MG63 (cell line): ENCODE data around the gene RHOG. TPM values are rescaled to one million over a fixed set of nuclear protein-coding genes. Genes with fewer than 3 reads are reported as not detected.

Source experiments
- DNase-seq: peaks from one replicate; pipeline ENCODE4 v3.0.0-alpha.2; 2020
- H3K27me3 ChIP-seq: fragments of 250-450 bp; sonication (Bioruptor Pico); 2 replicates; pipeline ENCODE4 v1.5.1; 2020; ENCODE audit warnings: mild to moderate bottlenecking, moderate library complexity
- H3K36me3 ChIP-seq: fragments of 250-450 bp; sonication (Bioruptor Pico); 2 replicates; pipeline ENCODE4 v1.5.1; 2020; ENCODE audit warnings: mild to moderate bottlenecking, moderate library complexity
- H3K4me3 ChIP-seq: fragments of 250-450 bp; sonication (Bioruptor Pico); 2 replicates; pipeline ENCODE4 v1.5.1; 2020; ENCODE audit warnings: mild to moderate bottlenecking, moderate library complexity
- H3K9me3 ChIP-seq: fragments of 250-450 bp; sonication (Bioruptor Pico); 2 replicates; pipeline ENCODE4 v1.5.1; 2020; ENCODE audit warnings: mild to moderate bottlenecking, moderate library complexity
- total RNA-seq: library from RNA; depleted of rRNA; stranded (reverse); fragments of >200 nt; shearing (Covaris generic); gene quantifications from 2 replicates; pipeline ENCODE4 v1.2.3, GENCODE V29; 2014; ENCODE audit warnings: low replicate concordance

Gene RHOG
- total RNA-seq, 1 experiment from 2014 or later, result 13.0 TPM

- no peak for DNase-seq
- Histone ChIP-seq H3K4me3 (no peak overlapping the region), H3K36me3 (no peaks in the 10 kb centered on the region), H3K9me3 (no peaks in the 10 kb centered on the region), H3K27me3 (no peaks in the 10 kb centered on the region)
Observed at GRCh38 chr11:3843326-3843725, 2.6 kb upstream of the RHOG start.

- Histone ChIP-seq H3K27me3 (no peaks in the 10 kb centered on the region), H3K9me3 (no peaks in the 10 kb centered on the region), H3K36me3 (no peaks in the 10 kb centered on the region), H3K4me3 (peak overlapping the region; percentile 62)
- peak; percentile 81 for DNase-seq
Observed at GRCh38 chr11:3841426-3842350, 929 bp upstream of the RHOG start.

- H3K36me3 ChIP-seq, result no peaks in the 10 kb centered on the region; the same call in 1 of the 2 replicates
- no peaks in the 10 kb centered on the region for H3K27me3 ChIP-seq
- DNase-seq, result no peak
- no peaks in the 10 kb centered on the region for H3K9me3 ChIP-seq
- peak overlapping the region; percentile 62 for H3K4me3 ChIP-seq
Observed at GRCh38 chr11:3840004-3840869, 522 bp downstream of the RHOG start.

GRCh38 chr11:3838504-3838903 lies 2.3 kb downstream of the RHOG start:
- H3K4me3 ChIP-seq, result no peak overlapping the region
- no peak for DNase-seq
- H3K27me3 ChIP-seq, result no peaks in the 10 kb centered on the region
- no peaks in the 10 kb centered on the region for H3K9me3 ChIP-seq
- H3K36me3 ChIP-seq, result peaks cover 3% of the 10 kb centered on the region; the same call in 1 of the 2 replicates

GRCh38 chr11:3837793-3838192 lies 3.0 kb downstream of the RHOG start:
- H3K4me3 ChIP-seq, result no peak overlapping the region
- DNase-seq, result no peak
- H3K9me3 ChIP-seq, result no peaks in the 10 kb centered on the region
- H3K36me3 ChIP-seq, result peaks cover 3% of the 10 kb centered on the region; the same call in 1 of the 2 replicates
- H3K27me3 ChIP-seq, result no peaks in the 10 kb centered on the region

GRCh38 chr11:3836903-3837302 lies 3.9 kb downstream of the RHOG start:
- H3K9me3 ChIP-seq, result no peaks in the 10 kb centered on the region
- no peak overlapping the region for H3K4me3 ChIP-seq
- H3K36me3 ChIP-seq, result peaks cover 3% of the 10 kb centered on the region; the same call in 1 of the 2 replicates
- DNase-seq, result no peak
- H3K27me3 ChIP-seq, result no peaks in the 10 kb centered on the region

- DNase-seq, result no peak
- Histone ChIP-seq H3K27me3 (no peaks in the 10 kb centered on the region), H3K4me3 (no peak overlapping the region), H3K36me3 (peaks cover 3% of the 10 kb centered on the region; the same call in 1 of the 2 replicates), H3K9me3 (no peaks in the 10 kb centered on the region)
Observed at GRCh38 chr11:3835751-3836150, 5.0 kb downstream of the RHOG start.

GRCh38 chr11:3834664-3835461 lies 5.9 kb downstream of the RHOG start:
- no peaks in the 10 kb centered on the region for H3K9me3 ChIP-seq
- H3K27me3 ChIP-seq, result no peaks in the 10 kb centered on the region
- H3K4me3 ChIP-seq, result no peak overlapping the region
- no peak for DNase-seq
- H3K36me3 ChIP-seq, result peaks cover 8% of the 10 kb centered on the region; the same call in 1 of the 2 replicates

- Histone ChIP-seq H3K4me3 (no peak overlapping the region), H3K36me3 (peaks cover 12% of the 10 kb centered on the region; the same call in 1 of the 2 replicates), H3K27me3 (no peaks in the 10 kb centered on the region), H3K9me3 (no peaks in the 10 kb centered on the region)
- no peak for DNase-seq
Observed at GRCh38 chr11:3834349-3834663, 6.5 kb downstream of the RHOG start.

- H3K9me3 ChIP-seq, result no peaks in the 10 kb centered on the region
- no peak for DNase-seq
- no peaks in the 10 kb centered on the region for H3K27me3 ChIP-seq
- H3K4me3 ChIP-seq, result no peak overlapping the region
- H3K36me3 ChIP-seq, result peaks cover 12% of the 10 kb centered on the region; the same call in 1 of the 2 replicates
Observed at GRCh38 chr11:3833449-3833848, 7.3 kb downstream of the RHOG start.

GRCh38 chr11:3832816-3833215 lies 7.9 kb downstream of the RHOG start:
- Histone ChIP-seq H3K4me3 (no peak overlapping the region), H3K36me3 (peaks cover 12% of the 10 kb centered on the region; the same call in 1 of the 2 replicates), H3K9me3 (no peaks in the 10 kb centered on the region), H3K27me3 (no peaks in the 10 kb centered on the region)
- DNase-seq, result no peak

- no peak for DNase-seq
- Histone ChIP-seq H3K27me3 (no peaks in the 10 kb centered on the region), H3K36me3 (peaks cover 12% of the 10 kb centered on the region; the same call in 1 of the 2 replicates), H3K9me3 (no peaks in the 10 kb centered on the region), H3K4me3 (no peak overlapping the region)
Observed at GRCh38 chr11:3831378-3832239, 9.2 kb downstream of the RHOG start.

- Histone ChIP-seq H3K9me3 (no peaks in the 10 kb centered on the region), H3K4me3 (no peak overlapping the region), H3K27me3 (no peaks in the 10 kb centered on the region), H3K36me3 (peaks cover 12% of the 10 kb centered on the region; the same call in 1 of the 2 replicates)
- DNase-seq, result no peak
Observed at GRCh38 chr11:3830730-3831129, 10.0 kb downstream of the RHOG start.

- Histone ChIP-seq H3K4me3 (no peak overlapping the region), H3K27me3 (no peaks in the 10 kb centered on the region), H3K9me3 (no peaks in the 10 kb centered on the region), H3K36me3 (peaks cover 12% of the 10 kb centered on the region; the same call in 1 of the 2 replicates)
- no peak for DNase-seq
Observed at GRCh38 chr11:3830088-3830487, 10.7 kb downstream of the RHOG start.

- Histone ChIP-seq H3K27me3 (no peaks in the 10 kb centered on the region), H3K4me3 (no peak overlapping the region), H3K9me3 (no peaks in the 10 kb centered on the region), H3K36me3 (peaks cover 9% of the 10 kb centered on the region; the same call in 1 of the 2 replicates)
- no peak for DNase-seq
Observed at GRCh38 chr11:3827434-3828186, 13.1 kb downstream of the RHOG start.
